Measurements from ENCODE around the gene AP5S1. TPM values are rescaled to one million over a fixed set of nuclear protein-coding genes. Genes with fewer than 3 reads are reported as not detected.
A peak's percentile ranks its signal among the peaks of the same experiment; 100 is the strongest.

AP5S1 gene
- total and polyA plus RNA-seq, 2 of the 13 experiments (the other 11 are each of a cell fraction or from before 2014, with no cell fraction given), result 7.9 to 23.2 TPM

DNA sequence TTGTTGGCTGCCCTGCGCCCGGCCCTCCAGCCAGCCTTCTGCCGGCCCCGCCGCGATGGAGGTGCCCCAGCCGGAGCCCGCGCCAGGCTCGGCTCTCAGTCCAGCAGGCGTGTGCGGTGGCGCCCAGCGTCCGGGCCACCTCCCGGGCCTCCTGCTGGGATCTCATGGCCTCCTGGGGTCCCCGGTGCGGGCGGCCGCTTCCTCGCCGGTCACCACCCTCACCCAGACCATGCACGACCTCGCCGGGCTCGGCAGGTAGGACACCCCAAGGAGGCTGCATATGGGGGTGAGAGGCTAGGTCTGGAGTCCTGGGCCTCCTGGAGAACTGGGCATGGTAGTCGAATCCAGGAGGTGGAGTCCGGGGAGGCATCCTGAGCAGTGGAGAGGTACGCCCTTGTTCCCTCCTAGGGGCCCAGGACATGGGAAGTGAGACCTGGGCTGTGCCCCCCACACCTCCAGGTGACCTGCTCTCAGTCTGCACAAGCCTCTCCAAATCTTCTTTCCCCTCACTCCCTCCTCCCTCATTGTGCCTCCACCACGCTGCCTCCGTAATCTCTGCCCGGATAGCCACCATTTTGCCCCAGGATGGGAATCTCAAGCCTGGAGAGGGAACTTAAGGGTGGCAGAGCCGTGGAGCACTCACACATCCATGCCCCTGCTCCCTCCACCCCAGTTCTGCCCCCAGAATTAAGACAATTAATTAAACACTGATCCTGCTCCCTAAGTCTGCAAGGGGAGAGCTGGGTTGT is 23.7 kb upstream of the AP5S1 start (continued):
- TF ChIP-seq, protein P1, sequence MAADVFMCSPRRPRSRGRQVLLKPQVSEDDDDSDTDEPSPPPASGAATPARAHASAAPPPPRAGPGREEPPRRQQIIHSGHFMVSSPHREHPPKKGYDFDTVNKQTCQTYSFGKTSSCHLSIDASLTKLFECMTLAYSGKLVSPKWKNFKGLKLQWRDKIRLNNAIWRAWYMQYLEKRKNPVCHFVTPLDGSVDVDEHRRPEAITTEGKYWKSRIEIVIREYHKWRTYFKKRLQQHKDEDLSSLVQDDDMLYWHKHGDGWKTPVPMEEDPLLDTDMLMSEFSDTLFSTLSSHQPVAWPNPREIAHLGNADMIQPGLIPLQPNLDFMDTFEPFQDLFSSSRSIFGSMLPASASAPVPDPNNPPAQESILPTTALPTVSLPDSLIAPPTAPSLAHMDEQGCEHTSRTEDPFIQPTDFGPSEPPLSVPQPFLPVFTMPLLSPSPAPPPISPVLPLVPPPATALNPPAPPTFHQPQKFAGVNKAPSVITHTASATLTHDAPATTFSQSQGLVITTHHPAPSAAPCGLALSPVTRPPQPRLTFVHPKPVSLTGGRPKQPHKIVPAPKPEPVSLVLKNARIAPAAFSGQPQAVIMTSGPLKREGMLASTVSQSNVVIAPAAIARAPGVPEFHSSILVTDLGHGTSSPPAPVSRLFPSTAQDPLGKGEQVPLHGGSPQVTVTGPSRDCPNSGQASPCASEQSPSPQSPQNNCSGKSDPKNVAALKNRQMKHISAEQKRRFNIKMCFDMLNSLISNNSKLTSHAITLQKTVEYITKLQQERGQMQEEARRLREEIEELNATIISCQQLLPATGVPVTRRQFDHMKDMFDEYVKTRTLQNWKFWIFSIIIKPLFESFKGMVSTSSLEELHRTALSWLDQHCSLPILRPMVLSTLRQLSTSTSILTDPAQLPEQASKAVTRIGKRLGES (CRISPR knock-in tag; IDR thresholded peaks at IDR 0.05; ENCODE audit: borderline replicate concordance), result no peak
- TF ChIP-seq NBN (conservative IDR thresholded peaks at IDR 0.05) (no peak), YY1 (IDR thresholded peaks at IDR 0.05; ENCODE audit: insufficient read depth, insufficient replicate concordance, low read depth, low read length) (peak; percentile 19), NR3C1 (CRISPR knock-in tag; IDR thresholded peaks at IDR 0.05) (0 out of 2 replicates have a peak, but pooled peaks have one; percentile 72), PHB2 (IDR thresholded peaks at IDR 0.05; ENCODE audit: partially characterized antibody) (no peak), HDAC6 (IDR thresholded peaks at IDR 0.05; ENCODE audit: low read depth, low read length) (no peak), ZNF747 (CRISPR knock-in tag; IDR thresholded peaks at IDR 0.05; ENCODE audit: borderline replicate concordance) (no peak), MAF1 (CRISPR knock-in tag; IDR thresholded peaks at IDR 0.05; ENCODE audit: borderline replicate concordance) (no peak), U2AF1 (optimal IDR thresholded peaks at IDR 0.05; ENCODE audit: low read depth, low read length) (no peak), RELA (CRISPR knock-in tag; IDR thresholded peaks at IDR 0.05) (no peak), ZNF713 (CRISPR knock-in tag; IDR thresholded peaks at IDR 0.05) (no peak), ETV5 (CRISPR knock-in tag; IDR thresholded peaks at IDR 0.05; ENCODE audit: borderline replicate concordance) (0 out of 2 replicates have a peak, but pooled peaks have one; percentile 16), NFYB (CRISPR knock-in tag; IDR thresholded peaks at IDR 0.05) (no peak), ZNF484 (CRISPR knock-in tag; IDR thresholded peaks at IDR 0.05; ENCODE audit: borderline replicate concordance, low read depth) (no peak), ZNF225 (CRISPR knock-in tag; IDR thresholded peaks at IDR 0.05) (no peak), FOXO1 (CRISPR knock-in tag; IDR thresholded peaks at IDR 0.05) (no peak), RARG (CRISPR knock-in tag; IDR thresholded peaks at IDR 0.05; ENCODE audit: low read depth) (no peak), TCF12 (IDR thresholded peaks at IDR 0.05) (no peak), TCF12 (CRISPR knock-in tag; IDR thresholded peaks at IDR 0.05) (no peak), CCDC6 (CRISPR knock-in tag; IDR thresholded peaks at IDR 0.05) (0 out of 2 replicates have a peak, but pooled peaks have one; percentile 34), KDM5A (IDR thresholded peaks at IDR 0.05; ENCODE audit: borderline replicate concordance, low read length) (peak; percentile 63; the same call in 1 of the 2 replicates), MYC (CRISPR knock-in tag; IDR thresholded peaks at IDR 0.05; ENCODE audit: borderline replicate concordance) (peak; percentile 41; the same call in 1 of the 2 replicates)
- TF ChIP-seq, protein P2, sequence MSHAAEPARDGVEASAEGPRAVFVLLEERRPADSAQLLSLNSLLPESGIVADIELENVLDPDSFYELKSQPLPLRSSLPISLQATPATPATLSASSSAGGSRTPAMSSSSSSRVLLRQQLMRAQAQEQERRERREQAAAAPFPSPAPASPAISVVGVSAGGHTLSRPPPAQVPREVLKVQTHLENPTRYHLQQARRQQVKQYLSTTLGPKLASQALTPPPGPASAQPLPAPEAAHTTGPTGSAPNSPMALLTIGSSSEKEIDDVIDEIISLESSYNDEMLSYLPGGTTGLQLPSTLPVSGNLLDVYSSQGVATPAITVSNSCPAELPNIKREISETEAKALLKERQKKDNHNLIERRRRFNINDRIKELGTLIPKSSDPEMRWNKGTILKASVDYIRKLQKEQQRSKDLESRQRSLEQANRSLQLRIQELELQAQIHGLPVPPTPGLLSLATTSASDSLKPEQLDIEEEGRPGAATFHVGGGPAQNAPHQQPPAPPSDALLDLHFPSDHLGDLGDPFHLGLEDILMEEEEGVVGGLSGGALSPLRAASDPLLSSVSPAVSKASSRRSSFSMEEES (CRISPR knock-in tag; IDR thresholded peaks at IDR 0.05), result no peak
- TF ChIP-seq, protein P3, sequence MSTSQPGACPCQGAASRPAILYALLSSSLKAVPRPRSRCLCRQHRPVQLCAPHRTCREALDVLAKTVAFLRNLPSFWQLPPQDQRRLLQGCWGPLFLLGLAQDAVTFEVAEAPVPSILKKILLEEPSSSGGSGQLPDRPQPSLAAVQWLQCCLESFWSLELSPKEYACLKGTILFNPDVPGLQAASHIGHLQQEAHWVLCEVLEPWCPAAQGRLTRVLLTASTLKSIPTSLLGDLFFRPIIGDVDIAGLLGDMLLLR (CRISPR knock-in tag; IDR thresholded peaks at IDR 0.05), result 0 out of 2 replicates have a peak, but pooled peaks have one; percentile 31
- TF ChIP-seq, protein P4, sequence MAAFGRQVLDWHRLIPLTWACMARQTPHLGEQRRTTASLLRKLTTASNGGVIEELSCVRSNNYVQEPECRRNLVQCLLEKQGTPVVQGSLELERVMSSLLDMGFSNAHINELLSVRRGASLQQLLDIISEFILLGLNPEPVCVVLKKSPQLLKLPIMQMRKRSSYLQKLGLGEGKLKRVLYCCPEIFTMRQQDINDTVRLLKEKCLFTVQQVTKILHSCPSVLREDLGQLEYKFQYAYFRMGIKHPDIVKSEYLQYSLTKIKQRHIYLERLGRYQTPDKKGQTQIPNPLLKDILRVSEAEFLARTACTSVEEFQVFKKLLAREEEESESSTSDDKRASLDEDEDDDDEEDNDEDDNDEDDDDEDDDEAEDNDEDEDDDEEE (CRISPR knock-in tag; IDR thresholded peaks at IDR 0.05), result 0 out of 2 replicates have a peak, but pooled peaks have one; percentile 52

All from HepG2 (cell line).